Globus pallidus (tissue), 1 donor: ENCODE results near the gene TMEM108.

Source experiments
- DNase-seq: peaks from one replicate; pipeline ENCODE4 v3.0.0-alpha.2; 2015; ENCODE audit warnings: low spot score

Gene TMEM108

DNA sequence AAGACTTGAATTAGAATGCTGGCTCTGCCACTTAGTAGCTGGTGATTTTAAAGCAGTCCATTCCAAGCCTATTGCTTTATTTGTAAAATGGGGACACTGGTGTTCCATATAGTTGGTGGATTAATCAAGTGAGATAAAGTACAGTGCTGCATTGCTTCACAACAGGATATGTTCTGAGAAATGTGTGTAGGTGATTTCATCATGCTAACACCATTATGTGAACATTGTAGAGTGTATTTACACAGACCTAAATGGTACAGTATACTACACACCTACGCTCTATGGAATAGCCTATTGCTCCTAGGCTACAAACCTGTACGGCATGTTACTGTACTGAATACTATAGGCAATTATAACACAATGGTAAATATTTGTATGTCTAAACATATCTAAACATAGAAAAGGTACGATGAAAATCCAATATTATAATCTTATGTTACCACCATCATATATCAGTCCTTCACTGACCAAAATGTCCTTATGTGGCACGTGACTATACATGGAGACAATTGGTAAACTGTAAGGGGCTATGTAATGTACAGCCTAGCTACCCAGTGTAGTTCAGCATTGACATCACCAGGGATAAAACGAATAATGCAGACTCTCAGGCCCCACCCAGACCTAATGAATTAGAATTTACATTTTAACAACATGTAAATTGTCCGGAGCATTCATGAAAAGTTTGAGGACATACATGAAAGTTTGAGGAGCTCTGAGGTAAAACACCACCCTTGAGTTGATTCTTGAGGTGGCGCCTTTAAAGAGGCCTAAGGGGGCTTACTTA, 240.3 kb downstream of the TMEM108 start:
- DNase-seq: no peak

DNA sequence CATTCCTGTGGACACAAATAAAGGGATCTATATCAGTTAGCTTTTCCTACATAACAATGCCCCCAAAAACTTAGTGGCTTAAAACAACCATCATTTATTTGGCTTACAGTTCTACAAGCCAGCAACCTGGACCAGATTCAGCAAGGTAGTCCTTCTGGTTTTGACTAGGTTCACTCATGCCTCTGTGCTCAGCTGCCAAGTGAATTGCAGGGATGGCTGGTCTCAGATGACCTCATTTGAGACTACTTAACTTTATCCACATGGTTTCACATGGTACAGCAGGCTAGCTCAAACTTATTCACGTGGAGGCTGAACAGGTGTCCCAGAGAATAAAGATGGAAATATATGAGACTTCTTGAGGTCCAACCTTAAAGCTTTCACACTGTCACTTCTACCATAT, 242.4 kb downstream of the TMEM108 start:
- no peak for DNase-seq

DNA sequence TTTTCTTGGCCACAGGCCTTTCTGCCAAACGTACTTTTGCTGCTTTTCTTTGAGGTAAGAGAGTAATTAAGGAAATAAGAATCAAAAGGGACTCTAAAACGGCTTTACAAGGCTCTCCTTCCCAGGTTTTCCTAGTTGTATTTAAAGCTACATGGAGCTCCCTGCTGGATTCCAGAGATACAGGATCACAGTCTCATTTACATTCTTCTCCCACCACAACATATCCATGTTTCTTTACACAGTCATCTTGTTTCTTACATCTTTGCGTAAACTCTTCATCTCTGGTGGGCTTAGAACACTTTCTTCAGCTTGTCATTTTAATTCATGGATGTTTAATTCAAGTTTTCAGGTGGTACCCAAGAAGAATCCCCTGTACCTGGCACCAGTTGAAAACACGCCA, 244.0 kb downstream of the TMEM108 start:
- DNase-seq: no peak

DNA sequence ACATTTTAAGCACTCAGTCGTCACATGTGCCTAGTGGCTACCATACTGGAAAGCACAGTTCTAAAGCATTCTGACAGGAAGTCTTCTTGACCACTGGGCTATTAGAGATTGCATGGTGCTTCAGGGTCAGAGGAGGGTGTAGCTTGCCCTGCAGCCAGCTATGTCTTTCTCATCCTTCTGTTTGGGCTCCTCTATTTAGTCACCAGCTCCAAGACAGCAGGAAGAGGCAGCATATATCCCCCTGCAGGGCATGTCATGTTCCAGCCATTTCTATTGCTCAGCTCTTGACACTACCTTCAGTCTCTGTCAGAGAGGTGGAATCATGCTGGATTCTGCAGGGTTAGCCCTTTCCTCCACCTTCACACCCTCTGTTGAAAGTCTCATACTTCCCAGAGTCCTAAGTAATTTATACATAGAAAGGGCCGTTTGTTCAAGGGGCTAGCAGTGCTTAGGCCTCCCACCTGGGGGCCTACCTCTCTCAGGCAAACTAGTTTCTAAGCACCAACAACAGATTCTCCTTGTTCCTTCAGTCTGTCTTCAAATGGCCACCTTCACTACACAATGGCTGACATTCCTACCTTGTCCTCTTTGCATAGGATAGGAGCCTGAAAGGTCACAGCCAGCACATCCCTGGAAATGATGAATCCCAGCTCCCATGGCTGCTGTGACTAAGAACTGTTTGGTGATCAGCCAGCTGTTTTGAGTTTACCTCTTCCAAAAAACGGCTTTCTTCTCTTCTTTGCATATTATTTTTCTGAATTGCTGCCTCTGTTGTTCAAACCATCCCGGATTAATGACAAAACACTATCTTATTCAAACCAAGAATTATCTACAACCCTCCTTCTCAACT, 246.0 kb downstream of the TMEM108 start:
- DNase-seq: no peak

DNA sequence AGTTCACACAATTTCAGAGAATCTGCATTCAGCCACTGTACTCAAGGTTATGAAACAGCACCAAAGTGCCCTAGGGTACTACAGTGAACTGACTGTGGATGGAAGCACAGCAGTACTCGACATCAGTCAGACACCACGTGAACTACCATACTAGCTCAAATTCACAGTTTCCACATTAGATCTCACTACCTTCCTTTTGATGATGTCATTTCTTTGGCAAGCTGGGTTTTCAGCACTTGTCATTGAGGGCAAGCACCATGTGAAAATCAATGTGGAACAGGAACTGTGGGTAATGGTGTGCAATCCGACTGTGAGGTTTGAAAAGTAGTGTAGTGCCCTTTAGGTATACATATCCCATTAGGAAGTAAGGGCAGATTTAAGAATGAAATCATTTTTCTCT, 251.1 kb downstream of the TMEM108 start:
- DNase-seq: no peak

DNA sequence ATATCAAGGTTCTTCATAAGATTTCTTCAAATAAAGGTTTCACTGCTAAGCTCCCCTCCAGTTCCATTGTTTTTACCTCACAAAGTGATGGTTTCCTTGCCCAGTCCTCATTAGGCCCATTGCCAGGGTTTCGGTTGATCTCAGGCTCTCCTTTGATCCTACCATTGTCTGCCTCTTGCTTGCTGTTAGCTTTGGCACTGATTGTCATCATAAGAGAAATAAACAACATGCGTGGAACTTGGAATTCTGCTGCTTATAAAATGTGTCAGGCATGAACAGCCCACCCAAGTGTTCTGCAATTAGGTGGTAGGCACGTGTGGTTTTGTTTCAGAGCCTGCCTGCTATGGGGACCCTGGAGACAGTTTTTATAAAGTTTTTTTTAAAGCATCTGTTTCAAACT, 254.1 kb downstream of the TMEM108 start:
- no peak for DNase-seq

DNA sequence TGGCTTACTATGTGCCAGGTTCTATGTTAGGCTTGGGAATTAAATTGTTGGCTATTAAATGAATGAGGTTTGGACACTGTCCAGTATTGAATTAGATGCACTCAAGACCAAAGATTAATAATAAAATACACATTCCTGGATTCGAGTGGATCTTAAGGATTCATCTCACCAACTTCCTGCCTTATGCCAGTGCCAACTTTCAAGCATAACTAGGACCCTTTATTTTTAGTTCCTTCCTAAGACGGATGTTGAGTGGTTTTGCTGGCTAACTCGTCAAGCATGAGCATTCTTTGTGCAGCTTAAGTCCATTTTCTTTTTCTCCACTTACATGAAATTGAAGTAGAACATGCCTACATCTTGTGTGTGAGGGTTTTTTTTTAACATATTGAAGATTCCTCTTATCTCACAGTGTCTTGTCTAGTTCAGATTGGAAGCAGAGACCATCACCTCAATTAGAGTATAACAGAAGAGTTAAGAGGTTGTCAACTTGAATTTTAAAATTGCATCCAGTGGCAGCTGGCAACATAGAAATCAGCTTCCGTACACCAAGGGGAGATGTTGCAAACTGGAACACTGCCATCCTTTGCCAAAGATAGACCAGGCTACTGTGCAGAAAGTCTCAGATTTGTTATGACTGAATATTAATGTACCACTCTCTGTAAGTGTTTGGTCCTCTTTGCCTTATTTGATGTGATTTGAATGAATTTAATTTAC, 255.4 kb downstream of the TMEM108 start:
- no peak for DNase-seq

DNA sequence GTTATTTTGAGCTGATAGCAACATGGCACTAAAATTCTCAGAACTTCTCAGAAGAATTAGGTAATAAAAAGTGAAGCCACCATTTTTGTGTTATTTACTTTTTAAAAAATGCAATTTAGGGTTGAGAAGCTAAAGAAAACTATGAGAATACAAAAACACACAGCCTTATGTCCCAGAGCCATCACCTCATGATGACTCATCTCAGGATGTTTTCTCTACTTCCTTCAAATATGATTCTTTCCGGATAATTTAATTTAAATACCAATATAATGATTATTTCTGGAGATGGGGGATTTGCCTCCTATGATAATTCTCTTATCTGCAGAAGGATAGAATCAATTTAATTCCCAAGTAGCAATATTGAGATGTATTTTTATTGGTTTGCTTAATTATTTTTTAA, 256.1 kb downstream of the TMEM108 start:
- DNase-seq: no peak

DNA sequence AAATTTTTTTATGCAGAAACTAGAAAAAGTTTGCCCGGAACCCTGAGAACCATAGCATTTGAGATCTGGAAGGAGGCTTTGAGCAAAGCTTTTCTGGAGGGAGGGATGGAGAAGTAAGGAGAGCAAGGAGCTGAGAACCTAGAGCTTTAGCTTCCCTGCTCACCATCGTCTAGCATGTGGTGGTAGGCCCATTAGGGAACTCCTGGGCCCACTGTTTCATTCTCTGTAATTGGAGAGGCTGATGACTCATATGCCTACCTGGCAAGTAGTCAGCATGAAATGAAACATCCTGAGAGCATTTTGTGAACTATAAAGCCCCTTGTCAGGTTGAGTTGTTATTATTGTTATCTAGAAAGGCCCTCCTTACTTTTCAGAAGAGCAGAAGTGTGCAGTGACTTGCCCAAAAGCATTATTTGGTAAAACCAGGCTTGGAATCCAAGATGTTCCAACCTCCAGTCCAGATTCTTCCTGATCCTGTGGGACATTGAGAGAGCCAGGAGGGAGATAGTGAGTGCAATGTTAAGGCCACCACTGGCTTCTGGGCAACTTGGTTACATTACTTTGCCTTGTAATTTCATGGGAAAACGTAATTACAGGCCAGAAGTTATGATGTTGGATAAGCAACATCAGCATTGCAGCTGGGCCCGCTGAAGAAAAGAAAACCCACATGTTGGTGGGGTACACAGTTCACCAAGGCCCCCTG, 257.2 kb downstream of the TMEM108 start:
- DNase-seq: no peak

DNA sequence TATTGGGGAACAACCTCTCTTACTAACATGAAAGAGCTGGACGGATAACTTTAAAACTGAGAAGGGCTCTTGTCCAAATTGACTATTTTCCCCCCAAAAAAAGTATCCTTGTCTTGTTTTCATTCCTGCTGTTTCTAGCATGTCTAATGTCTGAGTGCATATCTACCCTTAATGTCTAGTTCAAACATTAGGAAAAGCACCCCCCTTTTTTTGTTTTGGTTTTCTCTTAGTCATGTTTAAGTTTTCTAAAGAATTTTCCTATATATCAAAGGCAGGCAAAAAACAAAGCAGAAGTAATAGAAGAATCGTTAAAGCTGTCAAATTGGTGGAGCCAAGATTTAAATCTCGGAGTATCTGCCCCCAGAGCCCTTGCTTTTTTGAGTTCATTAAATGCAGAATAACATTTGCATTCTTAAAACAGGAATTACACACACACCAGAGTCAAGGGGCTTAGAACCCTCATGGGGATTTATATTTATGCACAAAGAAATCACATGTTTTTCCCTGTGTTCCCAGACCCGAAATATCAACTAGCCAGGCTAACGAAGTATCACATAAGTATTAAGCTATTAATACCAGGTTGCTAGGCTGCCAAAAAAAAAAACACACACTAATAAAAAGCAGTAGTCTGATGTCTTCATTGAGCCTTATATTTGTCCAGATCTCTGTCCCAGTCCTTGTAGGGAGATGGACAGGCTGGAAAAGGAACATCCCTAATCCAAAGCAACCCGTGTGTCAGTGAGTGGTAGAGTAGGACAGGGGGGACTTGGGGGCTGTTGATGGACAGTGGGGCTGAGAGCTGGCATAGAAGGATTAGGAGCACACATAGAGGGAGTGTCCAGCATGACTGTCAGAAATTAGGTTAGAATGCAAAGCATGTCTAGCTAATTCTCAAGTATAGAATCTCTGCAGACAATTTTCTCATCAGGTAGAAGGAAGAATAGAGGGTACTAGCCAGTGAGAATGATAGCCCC, 258.0 kb downstream of the TMEM108 start:
- DNase-seq: no peak

DNA sequence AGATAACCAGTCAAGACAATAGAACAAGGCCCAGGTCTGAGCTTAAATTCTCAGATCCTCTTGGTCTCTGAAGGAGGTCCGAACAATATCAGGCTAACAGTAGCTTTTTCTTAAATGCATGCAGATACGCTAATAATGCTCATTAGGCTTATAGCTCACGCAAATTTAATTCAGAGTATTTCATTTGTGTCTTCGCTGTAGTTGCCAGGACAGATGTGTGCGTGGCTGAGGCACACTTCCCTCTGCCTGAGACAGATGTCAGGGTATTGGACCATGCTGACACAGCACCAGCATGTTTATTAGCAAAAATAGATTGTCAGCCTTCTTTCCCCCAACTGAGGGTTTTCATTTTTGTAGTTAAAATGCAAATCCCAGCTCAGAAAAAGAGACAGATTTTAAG, 258.8 kb downstream of the TMEM108 start:
- no peak for DNase-seq

DNA sequence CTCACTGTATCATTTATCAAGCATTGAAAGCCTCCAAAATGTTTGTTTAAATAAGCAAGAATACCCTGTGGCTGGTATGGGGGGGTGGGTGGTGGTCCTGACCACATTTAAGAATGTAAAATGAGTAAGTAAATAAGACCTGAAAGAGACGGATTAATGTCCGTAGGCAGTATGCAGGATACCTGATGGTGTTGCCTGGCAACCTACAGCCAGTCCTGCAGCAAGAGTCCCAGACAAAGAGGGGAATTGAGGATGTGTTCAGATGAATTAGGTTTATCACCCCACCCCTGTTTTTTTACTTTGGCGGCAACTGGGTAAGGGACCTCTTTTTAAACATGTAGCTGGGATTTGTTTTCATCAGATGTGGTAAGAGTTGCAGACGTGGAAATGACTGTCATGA, 261.9 kb downstream of the TMEM108 start:
- DNase-seq: no peak

DNA sequence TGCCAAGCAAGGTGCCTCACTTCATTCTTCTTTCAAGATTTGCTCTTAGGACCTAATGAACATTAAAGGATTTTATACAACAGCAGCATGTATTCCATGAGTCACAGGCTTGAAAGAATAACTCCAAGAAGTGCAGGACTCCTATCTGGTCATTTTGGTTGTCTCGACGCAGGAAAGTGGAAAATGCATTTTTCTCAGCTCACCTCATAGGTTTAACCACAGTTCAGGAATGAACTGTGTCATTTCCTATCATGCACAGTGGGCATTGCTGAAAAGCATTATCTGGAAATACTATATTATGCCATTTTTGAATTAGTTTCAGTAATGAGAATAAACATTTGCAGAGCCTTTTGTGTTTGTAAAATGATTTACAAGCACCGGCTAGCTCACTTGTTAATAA, 263.0 kb downstream of the TMEM108 start:
- DNase-seq: no peak

DNA sequence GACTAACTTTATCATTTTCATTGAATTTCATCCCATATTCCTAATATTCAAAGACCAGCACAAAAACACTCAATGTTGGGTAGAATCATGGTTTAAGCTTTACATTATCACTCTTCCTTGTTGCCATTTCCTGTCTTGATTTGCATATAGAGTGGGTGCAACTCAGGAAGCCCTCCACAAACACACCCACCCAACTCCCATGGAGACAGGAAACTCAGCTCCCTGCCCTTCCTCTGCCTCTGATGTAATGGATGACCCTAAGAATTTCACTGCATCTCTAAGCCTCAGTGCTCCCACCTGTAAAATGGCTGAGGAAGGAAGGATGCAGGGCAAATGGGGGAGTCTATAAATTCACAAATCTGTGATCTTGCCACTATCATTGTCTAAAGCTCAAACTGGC, 263.5 kb downstream of the TMEM108 start:
- no peak for DNase-seq

DNA sequence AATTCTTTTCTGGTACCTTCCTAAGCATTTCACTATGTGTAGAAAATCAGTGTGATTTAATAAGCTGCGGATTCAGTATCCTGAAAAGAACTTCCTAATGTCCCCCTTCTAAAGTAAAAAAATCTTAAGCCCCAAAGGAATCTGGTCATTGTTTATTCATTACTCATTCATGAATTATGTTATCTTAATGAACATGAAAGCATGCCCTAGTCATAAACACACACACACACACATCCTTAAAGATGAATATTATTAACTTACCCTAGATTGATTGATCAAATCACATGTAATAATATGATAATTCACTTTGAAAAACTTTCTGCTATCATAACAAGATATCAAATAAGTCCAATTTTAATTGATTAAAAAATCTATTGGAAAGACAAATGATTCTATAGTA, 265.2 kb downstream of the TMEM108 start:
- DNase-seq: no peak

DNA sequence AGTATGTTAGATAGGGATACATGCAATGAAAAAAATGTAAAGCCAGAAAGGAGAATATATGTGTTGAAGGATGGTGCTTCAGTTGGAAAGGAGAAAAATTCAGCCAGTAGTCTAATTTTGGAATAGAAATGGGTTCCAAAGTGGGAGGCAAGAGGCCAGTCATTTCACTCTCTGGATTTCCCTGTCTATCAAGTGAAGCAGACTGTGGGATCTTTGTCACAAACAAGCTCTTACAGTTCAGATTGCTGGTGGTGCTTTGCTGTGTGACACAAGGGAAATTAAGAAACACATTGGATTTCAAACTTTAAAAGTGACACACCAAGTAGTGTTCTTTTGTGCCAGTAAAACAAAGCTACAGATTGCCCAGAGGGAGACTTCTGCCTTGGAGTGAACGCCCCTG, 279.7 kb downstream of the TMEM108 start:
- no peak for DNase-seq

DNA sequence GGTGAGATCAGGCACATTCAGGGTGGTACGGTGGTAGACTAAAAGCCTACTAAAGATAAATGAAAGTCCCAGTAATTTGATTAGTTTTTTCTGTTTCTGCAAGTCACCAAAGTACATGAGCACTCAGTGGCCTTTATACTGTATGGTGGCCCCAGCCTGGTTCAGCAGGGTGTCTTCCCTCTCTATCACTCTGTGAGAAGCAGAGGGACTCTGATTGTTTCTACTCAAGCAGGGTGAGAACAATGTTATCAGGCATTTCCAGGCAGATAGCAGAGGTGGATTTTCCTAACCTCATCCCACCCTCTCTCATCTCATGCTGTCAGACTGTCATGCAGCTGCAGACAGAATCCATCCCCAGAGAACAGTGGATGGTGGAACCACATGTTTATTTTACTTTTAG, 290.2 kb downstream of the TMEM108 start:
- DNase-seq: no peak

DNA sequence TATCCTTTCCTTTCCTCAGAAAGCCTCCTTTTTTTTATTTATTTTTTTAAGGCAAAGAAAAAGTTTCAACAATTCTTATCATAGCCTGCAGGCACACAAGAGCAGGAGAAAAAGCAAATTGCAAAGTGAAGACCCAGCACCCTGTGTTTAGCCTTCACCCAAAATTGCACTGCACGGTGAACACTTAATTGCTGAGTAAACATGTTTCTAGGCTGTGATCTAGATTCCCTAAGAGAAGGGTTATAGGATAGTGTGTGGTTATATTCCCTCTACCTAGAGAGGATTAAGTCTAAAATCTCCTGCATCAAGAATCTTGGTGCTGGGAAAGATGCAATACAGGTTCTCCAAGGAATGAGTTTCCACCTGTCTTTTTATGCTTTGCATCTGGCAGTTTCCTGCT, 291.4 kb downstream of the TMEM108 start:
- DNase-seq: no peak

DNA sequence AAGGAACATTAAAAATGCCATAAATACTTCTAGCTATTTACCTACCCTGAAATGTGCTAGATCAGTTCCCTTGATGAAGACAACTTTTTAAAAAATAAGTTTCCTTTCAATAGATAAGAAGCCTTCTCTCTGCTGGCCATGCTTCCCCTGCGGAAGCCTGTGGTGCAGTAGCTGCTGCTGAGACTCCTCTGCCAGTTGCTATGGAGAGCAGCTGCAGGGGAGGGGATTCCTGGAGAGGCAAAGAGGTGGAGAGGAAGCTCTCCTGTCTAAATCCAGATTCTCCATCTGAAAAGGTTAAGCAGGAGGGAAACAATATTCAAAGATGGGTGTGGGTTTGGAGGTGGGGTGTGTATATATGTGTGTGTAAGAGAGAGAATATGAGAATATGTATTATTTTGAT, 291.9 kb downstream of the TMEM108 start:
- DNase-seq: no peak

DNA sequence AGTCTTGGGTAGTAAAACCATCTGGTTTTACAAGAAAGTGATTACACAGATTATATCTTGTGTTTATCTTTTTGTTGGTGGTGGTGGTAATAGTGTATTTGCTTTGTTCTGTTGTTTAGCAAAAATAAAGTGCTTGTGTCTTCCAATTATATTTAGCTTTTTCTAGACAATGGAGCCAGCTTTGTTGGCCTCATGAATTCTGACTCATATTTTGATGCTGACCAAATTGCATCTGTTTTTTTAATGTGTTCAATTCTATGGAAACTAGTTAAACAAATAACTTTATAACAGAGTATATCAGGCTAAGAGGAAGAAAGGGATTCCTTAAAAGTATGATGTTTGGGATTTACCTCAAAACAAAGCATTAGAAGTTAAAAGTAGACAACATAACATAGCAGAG, 292.3 kb downstream of the TMEM108 start:
- DNase-seq: no peak

DNA sequence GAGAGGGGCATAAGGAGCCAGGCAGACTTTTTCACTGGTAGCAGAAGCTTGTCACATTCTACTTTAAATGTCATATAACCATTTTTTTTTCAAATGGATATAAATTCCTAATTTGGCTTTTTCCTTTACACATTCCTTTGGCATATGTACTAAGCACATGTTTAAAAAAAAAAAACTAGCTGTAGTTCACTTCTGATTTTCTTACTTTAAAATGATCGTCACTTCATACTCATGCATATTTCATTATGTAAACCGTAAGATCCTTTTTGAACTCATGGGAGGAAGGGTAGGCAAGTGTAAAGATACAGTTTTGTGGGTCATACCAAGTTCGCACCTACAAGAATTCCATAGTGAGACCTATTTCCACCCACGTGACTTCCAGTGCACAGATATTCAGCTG, 316.5 kb downstream of the TMEM108 start:
- no peak for DNase-seq
